AG04449 (cell line): Measurements from ENCODE around the gene PORCN.
"Not testable (repeated sequence)": the region's sequence is repeated elsewhere in the genome, so short reads cannot be mapped to it uniquely, and the experiment has no call there.

Experiments
- CTCF ChIA-PET: fragments of 350-600 bp; formaldehyde crosslinking; extraction: SDS; loops from one replicate; lab custom pipeline; 2021; ENCODE audit warnings: antibody characterized with exemption; lab: Yijun Ruan, JAX
- POLR2A ChIA-PET: fragments of 400-600, 350-600 bp; formaldehyde crosslinking; extraction: SDS; loops from one replicate; lab custom pipeline; 2020; ENCODE audit warnings: antibody characterized with exemption, inconsistent platforms; lab: Yijun Ruan, JAX
- DNase-seq: peaks from one replicate; pipeline ENCODE4 v3.0.0-alpha.2; 2010; ENCODE audit warnings: low read depth, low spot score
- H3K4me3 ChIP-seq: 2 replicates; pipeline ENCODE4 v1.5.1; 2011; ENCODE audit warnings: low read depth, mild to moderate bottlenecking, control low read depth, low read length
- CTCF ChIP-seq: IDR thresholded peaks from one replicate; pipeline ENCODE4 v1.5.1; 2011; ENCODE audit warnings: mild to moderate bottlenecking, moderate library complexity, low read length, control low read depth, inconsistent platforms; ENCODE audit not compliant: insufficient read depth; ENCODE audit errors: missing control alignments

The PORCN gene

GRCh38 chrX:48521353-48522243 is 12.8 kb downstream of the PORCN start, which contains the start of gene EBP:
EBP (plus strand) TSS chrX:48521808; CDS start chrX:48523772, 1,964 bp downstream.
- POLR2A ChIA-PET = interaction anchor here (0.6 to 1.4 kb wide), 2 partner anchors 13 to 18 kb away, joined by 3 read pairs; partner anchors contain the start of genes PORCN and TBC1D25
- CTCF ChIA-PET = no interaction called here
- TF ChIP-seq CTCF = no peak
- peak within 1 kb of the TSS; percentile 68 for H3K4me3 ChIP-seq
- DNase-seq = peak; percentile 14

- peak overlapping the region; percentile 68 for H3K4me3 ChIP-seq
- CTCF ChIA-PET = no interaction called here
- DNase-seq = no peak
- TF ChIP-seq CTCF = no peak
- POLR2A ChIA-PET = interaction anchor here (1.4 kb wide), 1 partner anchor 18 kb away, joined by 3 read pairs; the partner anchor contains the start of gene TBC1D25
Observed at GRCh38 chrX:48522291-48522690, 13.5 kb downstream of the PORCN start.

- H3K4me3 ChIP-seq = no peak overlapping the region
- no peak for TF ChIP-seq CTCF
- CTCF ChIA-PET = no interaction called here
- POLR2A ChIA-PET = no interaction called here
- DNase-seq = no peak
Observed at GRCh38 chrX:48523682-48524081, 14.9 kb downstream of the PORCN start.

- POLR2A ChIA-PET = not testable (repeated sequence)
Observed at GRCh38 chrX:48525853-48526252, 17.1 kb downstream of the PORCN start.

GRCh38 chrX:48530736-48531135 is 21.9 kb downstream of the PORCN start:
- ChIA-PET POLR2A (no interaction called here), CTCF (interaction anchor here (1.4 kb wide), 1 partner anchor 9 kb away, joined by 3 read pairs; the partner anchor contains the start of gene TBC1D25)
- TF ChIP-seq CTCF = no peak
- no peak for DNase-seq
- no peak overlapping the region for H3K4me3 ChIP-seq

More at GRCh38 chrX:48525853-48526252, 17.1 kb downstream of the PORCN start:
- CTCF ChIA-PET = interaction anchor here (0.5 to 1.2 kb wide), 2 partner anchors 13 to 15 kb away, joined by 3 read pairs; partner anchors contain the start of gene TBC1D25
- not testable (repeated sequence) for DNase-seq, H3K4me3 ChIP-seq

GRCh38 chrX:48531358-48531959 is 22.7 kb downstream of the PORCN start:
- DNase-seq = no peak
- POLR2A ChIA-PET = interaction anchor here (0.6 to 0.7 kb wide), 3 partner anchors 8 to 55 kb away, joined by 3 read pairs; partner anchors contain the start of gene TBC1D25
- CTCF ChIA-PET = interaction anchor here (1.4 kb wide), 1 partner anchor 8 kb away, joined by 3 read pairs; the partner anchor contains the start of gene TBC1D25
- no peak for TF ChIP-seq CTCF
- no peak overlapping the region for H3K4me3 ChIP-seq
